ACHN (cell line): ENCODE data around the gene SLC24A3.
A peak's percentile ranks its signal among the peaks of the same experiment; 100 is the strongest.

Experiments used
- DNase-seq: peaks from one replicate; pipeline ENCODE4 v3.0.0-alpha.2; 2015
- in situ Hi-C: cut with HindIII; loops from 2 replicates; pipeline ENCODE4 v1.10.0; 2017; ENCODE audit warnings: low sequenced_read_pairs, low pct_ligation_motif_present, low pct_unique_long_range_greater_than_20kb

The SLC24A3 gene

GRCh38 chr20:19212469-19212815 is at the start of gene SLC24A3:
TSS of gene SLC24A3 (plus strand) at chr20:19212642.
- in situ Hi-C loops: no loop called here
- DNase-seq: no peak

- in situ Hi-C loops: no loop called here
- no peak for DNase-seq
Measured at GRCh38 chr20:19170148-19170547, 42.3 kb upstream of the SLC24A3 start.

GRCh38 chr20:19172637-19173036 is 39.8 kb upstream of the SLC24A3 start:
- no peak for DNase-seq
- in situ Hi-C loops: no loop called here

- in situ Hi-C loops: no loop called here
- no peak for DNase-seq
Measured at GRCh38 chr20:19176470-19177052, 35.9 kb upstream of the SLC24A3 start.

- in situ Hi-C loops: no loop called here
- no peak for DNase-seq
Measured at GRCh38 chr20:19181552-19181951, 30.9 kb upstream of the SLC24A3 start.

GRCh38 chr20:19185083-19185482 is 27.4 kb upstream of the SLC24A3 start:
- no peak for DNase-seq
- in situ Hi-C loops: no loop called here

GRCh38 chr20:19193349-19193748 is 19.1 kb upstream of the SLC24A3 start:
- DNase-seq: no peak
- in situ Hi-C loops: no loop called here

GRCh38 chr20:19205981-19206396 is 6.5 kb upstream of the SLC24A3 start:
- DNase-seq: peak; percentile 44
- in situ Hi-C loops: no loop called here

GRCh38 chr20:19207541-19207940 is 4.9 kb upstream of the SLC24A3 start:
- in situ Hi-C loops: no loop called here
- no peak for DNase-seq

GRCh38 chr20:19210391-19211155 is 1.9 kb upstream of the SLC24A3 start:
- in situ Hi-C loops: no loop called here
- no peak for DNase-seq

- no peak for DNase-seq
- in situ Hi-C loops: no loop called here
Measured at GRCh38 chr20:19211252-19211651, 1.2 kb upstream of the SLC24A3 start.

- no peak for DNase-seq
- in situ Hi-C loops: no loop called here
Measured at GRCh38 chr20:19211661-19212468, 577 bp upstream of the SLC24A3 start.

GRCh38 chr20:19212821-19213502 is 520 bp downstream of the SLC24A3 start:
- no peak for DNase-seq
- in situ Hi-C loops: no loop called here

- in situ Hi-C loops: no loop called here
- DNase-seq: no peak
Measured at GRCh38 chr20:19213946-19214490, 1.6 kb downstream of the SLC24A3 start.

GRCh38 chr20:19218411-19218810 is 6.0 kb downstream of the SLC24A3 start:
- in situ Hi-C loops: no loop called here
- DNase-seq: no peak

GRCh38 chr20:19222520-19223040 is 10.1 kb downstream of the SLC24A3 start:
- in situ Hi-C loops: no loop called here
- no peak for DNase-seq

GRCh38 chr20:19223640-19224039 is 11.2 kb downstream of the SLC24A3 start:
- no peak for DNase-seq
- in situ Hi-C loops: no loop called here

- DNase-seq: no peak
- in situ Hi-C loops: no loop called here
Measured at GRCh38 chr20:19231359-19232035, 19.1 kb downstream of the SLC24A3 start.
